PC-9 (cell line): ENCODE results near the gene GPR17.

ENCODE experiments used
- EZH2 ChIP-seq: fragments of 200-600 bp; sonication (generic); IDR thresholded peaks from 2 replicates; pipeline ENCODE4 v1.8.0; 2017; ENCODE audit warnings: antibody characterized with exemption, low read depth
- TF ChIP-seq, protein P1 (sequence below): fragments of 200-600 bp; sonication (generic); conservative IDR thresholded peaks from 2 replicates; pipeline ENCODE4 v1.6.1; 2017; ENCODE audit warnings: mixed run types, antibody characterized with exemption, mild to moderate bottlenecking, moderate library complexity

DNA sequence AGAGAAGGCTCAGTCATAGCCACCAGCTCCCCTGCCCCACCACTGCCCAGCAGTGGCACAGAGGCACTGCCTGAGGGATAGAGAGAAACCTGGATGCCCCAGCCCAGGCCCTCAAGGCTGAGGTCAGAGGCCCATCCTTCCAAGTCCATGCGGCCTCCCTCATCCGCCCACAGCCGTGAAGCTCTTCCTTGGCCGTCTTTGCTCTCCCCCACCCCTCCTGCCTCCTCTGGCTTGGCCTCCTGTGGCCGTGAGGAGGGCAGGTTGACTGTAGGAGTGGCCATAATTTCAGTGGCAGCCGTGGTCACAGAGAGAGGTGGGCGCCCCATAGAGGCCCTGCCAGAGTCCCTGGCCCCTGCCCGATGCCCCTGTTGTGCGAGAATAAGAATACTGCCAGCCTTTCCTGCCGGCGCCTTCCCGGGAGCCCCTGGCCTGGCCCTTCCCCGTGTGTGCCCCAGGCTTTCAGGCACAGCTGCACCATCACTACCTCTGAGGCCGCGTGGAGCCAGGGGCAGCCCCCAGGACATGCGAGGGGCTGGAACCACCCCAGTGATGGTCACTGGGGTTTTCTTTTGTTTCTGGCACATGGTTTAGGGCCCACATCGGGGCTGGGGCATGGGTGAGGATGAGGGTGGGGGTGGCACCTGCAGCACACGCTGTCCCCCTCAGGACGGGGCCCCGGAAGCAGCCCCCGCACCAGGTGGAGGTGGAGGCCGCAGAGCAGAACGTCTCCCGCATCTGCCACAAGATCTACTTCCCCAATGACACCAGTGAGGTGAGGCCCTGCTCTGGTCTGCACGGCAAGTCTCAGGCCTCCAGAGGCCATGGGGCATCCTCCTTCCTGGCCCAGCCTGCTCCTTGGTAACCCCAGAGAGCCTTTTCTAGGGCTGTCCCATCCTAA, 13.1 kb upstream of the GPR17 start:
- TF ChIP-seq EZH2: no peak
- TF ChIP-seq, protein P1, sequence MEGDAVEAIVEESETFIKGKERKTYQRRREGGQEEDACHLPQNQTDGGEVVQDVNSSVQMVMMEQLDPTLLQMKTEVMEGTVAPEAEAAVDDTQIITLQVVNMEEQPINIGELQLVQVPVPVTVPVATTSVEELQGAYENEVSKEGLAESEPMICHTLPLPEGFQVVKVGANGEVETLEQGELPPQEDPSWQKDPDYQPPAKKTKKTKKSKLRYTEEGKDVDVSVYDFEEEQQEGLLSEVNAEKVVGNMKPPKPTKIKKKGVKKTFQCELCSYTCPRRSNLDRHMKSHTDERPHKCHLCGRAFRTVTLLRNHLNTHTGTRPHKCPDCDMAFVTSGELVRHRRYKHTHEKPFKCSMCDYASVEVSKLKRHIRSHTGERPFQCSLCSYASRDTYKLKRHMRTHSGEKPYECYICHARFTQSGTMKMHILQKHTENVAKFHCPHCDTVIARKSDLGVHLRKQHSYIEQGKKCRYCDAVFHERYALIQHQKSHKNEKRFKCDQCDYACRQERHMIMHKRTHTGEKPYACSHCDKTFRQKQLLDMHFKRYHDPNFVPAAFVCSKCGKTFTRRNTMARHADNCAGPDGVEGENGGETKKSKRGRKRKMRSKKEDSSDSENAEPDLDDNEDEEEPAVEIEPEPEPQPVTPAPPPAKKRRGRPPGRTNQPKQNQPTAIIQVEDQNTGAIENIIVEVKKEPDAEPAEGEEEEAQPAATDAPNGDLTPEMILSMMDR: no peak
